Ishikawa (cell line): Measurements from ENCODE around the gene IFI27L2.

Source experiments
- CEBPB ChIP-seq: IDR thresholded peaks from 2 replicates; pipeline ENCODE4 v1.6.1; 2012
- CREB1 ChIP-seq: IDR thresholded peaks from 2 replicates; pipeline ENCODE4 v1.6.1; 2012; ENCODE audit warnings: low read depth
- EGR1 ChIP-seq: IDR thresholded peaks from 2 replicates; pipeline ENCODE4 v1.6.1; 2012
- EP300 ChIP-seq: IDR thresholded peaks from 2 replicates; pipeline ENCODE4 v1.6.1; 2012; ENCODE audit warnings: borderline replicate concordance
- FOXM1 ChIP-seq: IDR thresholded peaks from 2 replicates; pipeline ENCODE4 v1.6.1; 2012; ENCODE audit warnings: low read depth, borderline replicate concordance
- MAX ChIP-seq: IDR thresholded peaks from 2 replicates; pipeline ENCODE4 v1.6.1; 2012
- NFIC ChIP-seq: IDR thresholded peaks from 2 replicates; pipeline ENCODE4 v1.6.1; 2012
- RAD21 ChIP-seq: IDR thresholded peaks from 2 replicates; pipeline ENCODE4 v1.6.1; 2012; ENCODE audit warnings: low read depth
- REST ChIP-seq: IDR thresholded peaks from 2 replicates; pipeline ENCODE4 v1.6.1; 2012; ENCODE audit warnings: low read depth, mild to moderate bottlenecking
- TAF1 ChIP-seq: IDR thresholded peaks from 2 replicates; pipeline ENCODE4 v1.6.1; 2012; ENCODE audit warnings: low read depth, mild to moderate bottlenecking
- TCF12 ChIP-seq: IDR thresholded peaks from 2 replicates; pipeline ENCODE4 v1.6.1; 2012; ENCODE audit warnings: low read depth
- TEAD4 ChIP-seq: IDR thresholded peaks from 2 replicates; pipeline ENCODE4 v1.6.1; 2012
- USF1 ChIP-seq: IDR thresholded peaks from 2 replicates; pipeline ENCODE4 v1.6.1; 2012
- YY1 ChIP-seq: IDR thresholded peaks from 2 replicates; pipeline ENCODE4 v1.6.1; 2012; ENCODE audit warnings: low read depth
- ZBTB7A ChIP-seq: IDR thresholded peaks from 2 replicates; pipeline ENCODE4 v1.6.1; 2012; ENCODE audit warnings: low read depth

The IFI27L2 gene

GRCh38 chr14:94103554-94104150 lies 25.8 kb downstream of the IFI27L2 start:
- no peak for TF ChIP-seq TCF12
- TF ChIP-seq EP300: no peak
- TF ChIP-seq ZBTB7A: no peak
- no peak for TF ChIP-seq USF1
- TF ChIP-seq TAF1: no peak
- TF ChIP-seq CREB1: no peak
- no peak for TF ChIP-seq MAX
- TF ChIP-seq CEBPB: no peak
- no peak for TF ChIP-seq EGR1
- TF ChIP-seq NFIC: no peak
- no peak for TF ChIP-seq YY1
- no peak for TF ChIP-seq FOXM1
- TF ChIP-seq REST: no peak
- no peak for TF ChIP-seq RAD21
- no peak for TF ChIP-seq TEAD4

- no peak for TF ChIP-seq EGR1
- no peak for TF ChIP-seq NFIC
- TF ChIP-seq TCF12: no peak
- TF ChIP-seq EP300: no peak
- no peak for TF ChIP-seq TEAD4
- no peak for TF ChIP-seq USF1
- no peak for TF ChIP-seq MAX
- TF ChIP-seq YY1: no peak
- no peak for TF ChIP-seq TAF1
- no peak for TF ChIP-seq CREB1
- TF ChIP-seq REST: no peak
- no peak for TF ChIP-seq FOXM1
- TF ChIP-seq RAD21: no peak
- TF ChIP-seq ZBTB7A: no peak
- TF ChIP-seq CEBPB: no peak
Measured at GRCh38 chr14:94102768-94103482, 26.5 kb downstream of the IFI27L2 start.

- TF ChIP-seq ZBTB7A: no peak
- no peak for TF ChIP-seq TCF12
- no peak for TF ChIP-seq CREB1
- TF ChIP-seq USF1: no peak
- no peak for TF ChIP-seq EP300
- no peak for TF ChIP-seq RAD21
- TF ChIP-seq CEBPB: no peak
- no peak for TF ChIP-seq MAX
- no peak for TF ChIP-seq TEAD4
Measured at GRCh38 chr14:94101748-94102147, 27.7 kb downstream of the IFI27L2 start.

GRCh38 chr14:94100847-94101246 lies 28.6 kb downstream of the IFI27L2 start:
- TF ChIP-seq TAF1 (no peak), MAX (no peak), FOXM1 (no peak), EP300 (no peak), NFIC (no peak), CEBPB (no peak), EGR1 (no peak), YY1 (no peak), ZBTB7A (no peak), USF1 (no peak), TEAD4 (no peak), REST (no peak), RAD21 (no peak), CREB1 (no peak), TCF12 (no peak)
